Transverse colon (tissue), 4 donors: ENCODE measurements around the gene ARNT2. TPM values are rescaled to one million over a fixed set of nuclear protein-coding genes. Genes with fewer than 3 reads are reported as not detected.

Experiments used
- DNase-seq: peaks from one replicate; pipeline ENCODE4 v3.0.0-alpha.2; 2019
- H3K27ac ChIP-seq, 4 donors: fragments of 200-600 bp; sonication (generic); 2 replicates each; pipeline ENCODE4 v1.5.1; 2016 to 2018; ENCODE audit warnings: inconsistent platforms in 4 of 4
- H3K27me3 ChIP-seq: fragments of 200-600 bp; sonication (generic); 2 replicates; pipeline ENCODE4 v1.5.1; 2017; ENCODE audit warnings: inconsistent platforms
- H3K36me3 ChIP-seq, 4 donors: fragments of 200-600 bp; sonication (generic); 2 replicates each; pipeline ENCODE4 v1.5.1; 2017 to 2019; ENCODE audit warnings: inconsistent platforms in 4 of 4
- H3K4me1 ChIP-seq, 4 donors: fragments of 200-600 bp; sonication (generic); 2 replicates each; pipeline ENCODE4 v1.5.1; 2017 to 2020; ENCODE audit warnings: inconsistent platforms in 4 of 4
- H3K4me3 ChIP-seq, 4 donors: fragments of 200-600 bp; sonication (generic); 1 replicate in 1 of 4; 2 replicates in 3 of 4; pipeline versions ENCODE4 v1.5.1 to v1.6.1; 2017 to 2019; ENCODE audit warnings: inconsistent platforms in 4 of 4
- H3K9me3 ChIP-seq, 2 donors: fragments of 200-600 bp; sonication (generic); 2 replicates each; pipeline ENCODE4 v1.5.1; 2017 to 2019; ENCODE audit warnings: inconsistent platforms in 2 of 2
- CTCF ChIP-seq, 5 experiments: fragments of 200-600 bp in 3 of 5; fragments of 450-650 bp in 2 of 5; sonication (generic) in 3 of 5; IDR thresholded peaks; 1 replicate in 2 of 5; 2 replicates in 3 of 5; pipeline ENCODE4 v1.5.1; 2016 to 2017; ENCODE audit warnings: antibody characterized with exemption in 5 of 5, inconsistent platforms in 3 of 5, mild to moderate bottlenecking in 2 of 5, moderate library complexity in 1 of 5
- EP300 ChIP-seq: sonication (generic); formaldehyde crosslinking; IDR thresholded peaks from one replicate; pipeline ENCODE4 v1.6.1; 2017; ENCODE audit warnings: antibody characterized with exemption, low read depth
- POLR2A ChIP-seq: fragments of 450-650 bp; IDR thresholded peaks from one replicate; pipeline ENCODE4 v1.6.1; 2016; ENCODE audit warnings: antibody characterized with exemption, mild to moderate bottlenecking, moderate library complexity
- POLR2AphosphoS5 ChIP-seq, 3 donors: sonication (generic); formaldehyde crosslinking; IDR thresholded peaks; one replicate each; pipeline ENCODE4 v1.6.1; 2016; ENCODE audit warnings: antibody characterized with exemption in 3 of 3
- WGBS, 2 donors: methylation state at CpG; one replicate each; pipeline ENCODE4 v1.1.5; 2018; ENCODE audit warnings: low coverage in 1 of 2; 5-methylcytosine and 5-hydroxymethylcytosine counted together
- in situ Hi-C, 4 donors: fragments of 200-750 bp; cut with MboI; loops; one replicate each; pipeline versions ENCODE4 v1.15.0 to v1.15.1; 2017; ENCODE audit warnings: low sequenced_read_pairs in 3 of 4, low pct_ligation_motif_present in 1 of 4, low pct_unique_long_range_greater_than_20kb in 1 of 4
- intact Hi-C: fragments of 100-400 bp; cut with DNase I; formaldehyde crosslinking; loops from one replicate; pipeline ENCODE4 v1.15.1; 2023; ENCODE audit warnings: low total_unique reads
- total RNA-seq, 4 donors: library from RNA; depleted of rRNA; stranded (reverse); fragments of >200 nt; gene quantifications; one replicate each; pipeline ENCODE4 v1.1.0, GENCODE V29; 2016

The ARNT2 gene
- total RNA-seq, 4 donors from 2014 or later = 1.9 to 4.0 (median 2.5) TPM; not detected in 1

GRCh38 chr15:80442728-80443403 lies 38.7 kb downstream of the ARNT2 start:
- Histone ChIP-seq H3K27me3 (no peaks in the 10 kb centered on the region), H3K4me1 (no peaks in the 10 kb centered on the region), H3K36me3 (no peaks in the 10 kb centered on the region), H3K27ac (no peak overlapping the region), H3K9me3 (no peaks in the 10 kb centered on the region), H3K4me3 (no peak overlapping the region)
- 94 to 100% methylated on average over 2 to 6 of the region's 6 CpGs for WGBS, 2 donors
- intact Hi-C loops = no loop called here
- in situ Hi-C loops = no loop called here
- DNase-seq = no peak
- TF ChIP-seq POLR2AphosphoS5 (IDR thresholded peaks at IDR 0.05) = no peak
- no peak for TF ChIP-seq POLR2A
- TF ChIP-seq CTCF (IDR thresholded peaks at IDR 0.05) = no peak
- no peak for TF ChIP-seq EP300

- Histone ChIP-seq H3K27me3 (no peaks in the 10 kb centered on the region), H3K9me3 (no peaks in the 10 kb centered on the region), H3K27ac (no peak overlapping the region), H3K36me3 (no peaks in the 10 kb centered on the region), H3K4me3 (no peak overlapping the region), H3K4me1 (peaks cover 0 to 3% (median 0%) of the 10 kb centered on the region in 4 donors)
- intact Hi-C loops = no loop called here
- in situ Hi-C loops = no loop called here
- WGBS, 2 donors = 90 to 95% methylated on average over 3 to 4 of the region's 4 CpGs
- no peak for DNase-seq
- TF ChIP-seq EP300 (no peak), CTCF (IDR thresholded peaks at IDR 0.05) (no peak), POLR2AphosphoS5 (IDR thresholded peaks at IDR 0.05) (no peak), POLR2A (no peak)
These were observed 40.6 kb downstream of the ARNT2 start for GRCh38 chr15:80444680-80445251.

DNA sequence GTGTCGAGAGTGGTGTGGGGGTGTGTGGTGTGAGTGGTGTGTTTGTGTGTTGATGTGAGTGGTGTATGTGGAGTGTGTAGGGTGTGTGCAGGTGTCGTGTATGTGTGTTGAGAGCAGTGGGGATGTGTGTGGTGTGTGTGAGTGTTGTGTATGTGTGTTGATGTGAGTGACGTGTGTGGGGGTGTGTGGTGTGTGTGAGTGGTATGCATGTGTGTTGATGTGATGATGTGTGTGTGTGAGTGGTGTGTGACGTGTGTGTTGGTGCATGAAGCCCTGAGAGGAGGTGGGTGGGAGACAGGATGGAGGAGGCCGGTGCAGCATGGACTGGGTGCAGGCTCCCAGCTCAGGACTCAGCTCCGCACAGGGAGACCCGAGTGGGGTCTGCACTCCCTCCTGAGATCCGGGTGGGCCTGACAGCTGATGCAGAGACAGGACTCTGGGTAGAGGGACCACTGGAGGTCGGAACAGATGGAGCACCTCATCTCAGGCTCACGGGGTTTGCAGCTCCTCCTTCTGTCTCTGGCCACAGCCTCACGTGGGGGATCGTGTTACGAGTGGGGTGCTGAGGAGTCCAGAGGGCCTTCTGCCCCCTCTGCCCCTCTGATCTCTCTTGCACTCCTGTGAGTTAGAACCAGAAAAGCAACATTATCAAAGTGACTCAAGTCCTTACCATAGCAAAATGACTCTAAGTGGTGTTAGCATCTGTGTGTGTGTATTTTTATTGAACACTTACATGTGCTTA lies 41.3 kb downstream of the ARNT2 start:
- no peaks in the 10 kb centered on the region for H3K27me3 ChIP-seq
- no peaks in the 10 kb centered on the region for H3K9me3 ChIP-seq
- peaks cover 0 to 6% (median 1%) of the 10 kb centered on the region in 4 donors for H3K4me1 ChIP-seq
- intact Hi-C loops (no loop called here), in situ Hi-C loops (no loop called here)
- TF ChIP-seq POLR2A (no peak), CTCF (IDR thresholded peaks at IDR 0.05) (no peak), EP300 (no peak), POLR2AphosphoS5 (IDR thresholded peaks at IDR 0.05) (no peak)
- no peak for DNase-seq
- no peak overlapping the region for H3K4me3 ChIP-seq
- H3K27ac ChIP-seq = no peak overlapping the region
- WGBS, 2 donors = 83 to 84% methylated on average over 2 to 13 of the region's 13 CpGs
- H3K36me3 ChIP-seq = no peaks in the 10 kb centered on the region

DNA sequence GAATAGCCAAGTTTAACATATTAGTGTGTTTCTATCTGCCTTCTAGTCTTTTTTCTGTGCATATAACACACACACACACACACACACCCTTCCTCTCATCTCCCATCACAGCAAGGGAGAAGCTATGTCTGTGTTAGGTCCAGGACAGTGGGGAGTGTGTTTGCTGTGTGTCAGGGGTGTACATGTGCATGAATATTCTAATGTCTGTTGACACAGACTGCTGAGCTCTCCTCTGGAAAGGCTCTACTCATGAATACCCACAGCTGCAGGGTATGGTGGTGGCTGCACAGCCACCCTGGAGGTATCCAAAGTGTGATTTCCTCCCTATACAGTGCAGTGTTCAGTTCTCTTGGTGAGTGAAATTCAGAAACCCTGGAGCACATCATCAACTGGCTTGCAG lies 42.9 kb downstream of the ARNT2 start:
- in situ Hi-C loops (no loop called here), intact Hi-C loops (no loop called here)

More for the DNA sequence above, 42.9 kb downstream of the ARNT2 start:
- no peak overlapping the region for H3K27ac ChIP-seq
- H3K4me3 ChIP-seq = no peak overlapping the region
- no peaks in the 10 kb centered on the region for H3K36me3 ChIP-seq
- no peaks in the 10 kb centered on the region for H3K9me3 ChIP-seq
- TF ChIP-seq CTCF (IDR thresholded peaks at IDR 0.05) (no peak), POLR2A (no peak), EP300 (no peak), POLR2AphosphoS5 (IDR thresholded peaks at IDR 0.05) (no peak)
- peaks cover 0 to 9% (median 1%) of the 10 kb centered on the region in 4 donors for H3K4me1 ChIP-seq
- H3K27me3 ChIP-seq = no peaks in the 10 kb centered on the region
- DNase-seq = no peak
